Muscle of arm (tissue), 12 donors: Measurements from ENCODE around the gene VSTM2B. TPM values are rescaled to one million over a fixed set of nuclear protein-coding genes. Genes with fewer than 3 reads are reported as not detected.

Experiments
- DNase-seq: peaks from one replicate; pipeline ENCODE4 v3.0.0-alpha.2; 2013
- polyA plus RNA-seq, 12 donors: library from polyadenylated mRNA; unstranded; fragments of 120-200 nt; gene quantifications; one replicate each; pipeline ENCODE4 v1.2.1, GENCODE V29; 2013; ENCODE audit not compliant: insufficient read length in 12 of 12

The VSTM2B gene
- polyA plus RNA-seq, 12 donors, result 0.13 to 0.40 (median 0.16) TPM; not detected in 3

DNA sequence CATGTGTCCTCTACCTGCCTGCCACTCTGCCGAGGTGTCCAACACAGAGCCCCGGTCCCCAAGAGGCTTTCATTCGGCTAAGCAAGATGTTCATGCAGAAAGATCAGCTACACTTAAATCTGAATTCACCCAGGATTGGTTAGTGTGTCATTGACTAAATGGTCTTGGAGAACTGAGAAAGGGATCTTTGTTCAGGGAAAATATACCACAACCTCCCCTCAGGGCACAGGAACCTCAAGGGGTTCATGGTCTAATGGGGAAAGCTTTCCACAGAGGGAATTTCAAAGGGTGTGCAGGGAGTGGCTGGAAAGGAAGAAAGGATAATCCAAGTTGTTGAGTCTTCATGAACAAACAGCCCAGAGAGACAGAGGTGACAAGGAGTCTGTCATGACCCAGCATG is 65.9 kb downstream of the VSTM2B start:
- DNase-seq, result no peak

DNA sequence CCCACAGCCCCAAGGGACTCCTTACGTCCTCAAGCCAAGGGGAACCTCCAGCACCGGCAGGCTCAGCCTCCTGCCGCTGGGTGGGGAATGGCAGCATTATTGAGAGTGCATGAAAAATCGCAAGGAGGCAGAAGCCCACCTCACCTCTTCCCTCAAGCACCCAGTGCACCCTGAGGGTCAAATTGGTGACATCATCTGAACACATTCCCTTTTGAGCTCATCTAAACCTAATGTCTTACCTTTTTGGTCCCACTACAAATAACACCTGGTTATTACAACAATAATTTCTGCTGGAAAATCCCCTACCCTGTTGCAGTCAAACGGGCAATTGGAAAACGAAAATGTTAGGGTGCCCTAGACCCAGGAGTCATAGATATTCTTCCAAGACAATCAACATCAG is 68.1 kb downstream of the VSTM2B start:
- no peak for DNase-seq

DNA sequence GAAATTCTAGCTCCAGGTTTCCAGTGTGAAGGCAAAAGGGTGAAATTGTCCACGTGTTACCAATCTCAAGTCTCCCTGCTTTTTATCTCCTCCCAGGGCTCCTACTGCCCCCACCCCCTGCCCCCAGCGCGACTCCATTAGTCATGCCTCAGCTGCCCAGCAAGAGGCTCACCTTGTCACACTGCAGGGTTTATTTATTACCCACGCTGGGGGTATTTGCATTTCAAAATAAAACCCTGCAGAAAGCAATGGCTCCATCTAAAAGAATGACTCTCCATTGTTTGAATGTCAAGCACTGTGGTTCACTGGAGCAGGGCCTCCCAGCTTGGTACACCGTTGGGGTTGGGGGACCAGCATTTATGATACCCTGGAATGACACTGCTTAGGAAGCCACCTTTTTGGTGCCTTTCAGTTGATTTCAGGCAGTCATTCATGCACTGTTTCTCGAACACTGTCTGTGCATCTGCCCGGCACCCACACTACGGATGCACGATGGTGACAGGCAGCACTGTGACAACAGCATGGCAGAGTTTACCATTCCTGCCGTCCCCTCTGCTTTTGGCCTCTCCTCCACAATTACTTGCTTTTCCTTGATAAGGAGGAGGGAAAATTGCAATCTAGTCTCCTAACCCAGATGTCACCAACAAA is 70.4 kb downstream of the VSTM2B start:
- DNase-seq, result no peak

DNA sequence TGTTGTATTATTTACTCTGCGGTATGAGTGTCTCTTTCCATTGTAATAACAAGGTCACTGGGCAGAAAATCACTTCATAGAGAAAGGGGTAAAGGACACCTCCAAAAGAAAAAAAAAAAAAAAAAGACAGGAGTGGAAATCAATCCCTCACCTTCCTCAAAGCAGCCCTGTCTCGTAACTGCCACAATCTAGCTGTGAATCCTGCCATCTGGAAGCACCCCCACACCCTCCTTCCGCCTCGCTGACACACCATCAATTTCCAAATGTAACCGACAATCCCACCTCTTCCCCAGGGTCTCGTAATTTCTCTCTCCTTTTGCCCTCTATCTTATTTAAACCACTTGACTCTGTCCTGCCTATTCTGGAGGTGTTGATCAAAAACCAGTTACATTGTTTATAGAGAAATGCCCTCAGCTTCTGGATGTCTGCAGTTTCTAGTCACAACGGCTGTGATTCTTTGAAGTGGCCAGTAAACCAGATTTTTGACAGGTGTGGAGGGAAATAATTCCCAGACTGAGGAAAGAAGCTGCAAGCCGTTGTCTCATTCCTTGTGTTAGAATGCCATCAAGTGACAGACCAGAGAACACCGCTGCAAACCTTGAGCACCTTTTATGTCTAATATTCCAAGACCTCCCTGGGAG is 71.2 kb downstream of the VSTM2B start:
- DNase-seq, result no peak

DNA sequence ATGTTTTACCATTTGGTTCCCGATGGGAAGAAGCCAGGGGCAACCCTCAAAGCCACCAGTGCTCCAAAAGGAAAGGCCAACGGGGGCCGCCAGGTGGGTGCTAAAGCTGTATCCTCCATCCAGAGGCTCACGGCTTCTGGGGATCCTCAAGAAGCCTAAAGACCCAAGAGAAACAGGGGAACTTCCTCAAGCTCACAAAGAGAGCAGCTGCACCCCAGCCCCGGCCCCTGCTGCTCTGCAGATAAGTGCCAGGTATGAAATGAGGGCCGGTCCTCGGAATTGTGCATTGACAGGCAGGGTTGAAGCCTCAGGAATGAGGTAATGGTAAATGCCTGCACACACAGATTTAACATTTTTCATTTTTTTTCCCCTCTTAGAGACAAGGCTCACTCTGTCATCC is 72.2 kb downstream of the VSTM2B start:
- no peak for DNase-seq

DNA sequence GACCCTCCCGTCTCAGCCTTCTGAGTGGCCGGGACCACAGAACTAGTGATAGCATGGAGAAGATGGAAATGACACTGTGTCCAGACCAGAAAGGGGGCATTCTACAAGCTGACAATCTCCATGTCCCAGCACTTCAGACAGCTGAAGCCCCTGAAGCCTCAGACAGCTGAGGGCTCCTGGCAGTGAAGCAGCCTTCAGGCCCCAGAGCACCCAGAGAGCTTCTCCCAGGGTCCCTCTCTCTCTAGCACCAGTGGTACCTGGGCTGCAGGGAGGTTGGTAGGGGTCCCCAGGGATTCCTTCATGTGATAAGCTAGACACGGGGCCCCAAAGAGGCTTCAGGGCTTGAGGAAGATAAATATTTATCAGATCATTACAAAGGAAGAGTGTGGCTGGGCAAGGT is 72.7 kb downstream of the VSTM2B start:
- DNase-seq, result no peak

DNA sequence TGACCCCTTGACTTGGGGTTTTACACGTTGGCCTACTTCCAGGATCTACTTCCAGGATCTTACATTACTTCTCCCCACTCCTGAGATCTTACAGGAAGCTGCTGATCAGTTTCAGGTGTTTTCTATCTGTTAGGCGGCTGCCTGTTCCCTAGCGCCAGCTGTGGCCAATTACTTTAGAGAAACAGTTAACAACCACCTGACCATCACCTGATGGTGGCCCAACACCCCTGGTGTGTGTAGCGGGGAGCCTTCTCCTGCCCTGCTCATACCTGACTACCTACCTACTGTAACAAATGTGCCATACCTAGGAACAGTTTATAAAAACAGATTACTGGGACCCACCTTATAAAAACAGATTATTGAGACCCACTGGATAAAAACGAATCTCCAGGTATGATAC is 77.5 kb downstream of the VSTM2B start:
- no peak for DNase-seq

DNA sequence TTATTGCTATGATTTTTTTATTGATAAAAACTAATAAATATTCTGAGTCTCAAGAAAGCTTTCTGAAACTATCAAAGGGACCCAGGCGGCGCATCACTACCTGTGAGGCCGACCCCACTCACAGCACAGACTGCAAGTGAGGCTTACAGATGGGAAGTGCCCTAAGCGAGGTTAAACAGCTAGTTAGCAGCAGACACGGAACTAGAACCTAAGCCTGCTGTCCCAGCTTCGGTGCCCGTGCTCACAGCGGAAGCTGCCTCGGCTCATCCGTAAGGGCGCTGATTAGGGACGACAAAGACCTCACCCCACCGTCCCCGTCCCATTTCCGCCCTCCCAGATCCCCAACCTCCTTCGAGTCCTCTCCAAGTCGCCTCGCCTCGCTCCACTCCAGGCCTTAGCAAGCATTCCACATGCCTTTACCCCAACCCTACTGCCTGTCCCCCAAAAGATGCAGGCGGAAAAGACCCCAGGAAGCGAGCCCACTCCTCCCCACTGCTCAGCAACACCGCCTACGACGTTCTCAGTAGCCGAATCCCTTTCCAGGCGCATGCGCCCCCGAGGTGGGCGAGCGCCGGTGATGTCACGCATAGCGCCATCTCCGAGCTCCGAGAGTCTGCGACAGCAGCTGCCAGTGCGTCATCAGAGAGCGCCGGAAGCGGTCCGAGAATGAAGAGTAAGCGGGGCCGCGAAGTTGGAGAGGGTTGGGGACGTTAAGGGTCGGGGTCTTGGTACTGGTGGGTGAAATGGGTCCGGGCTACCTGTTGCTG is 80.0 kb downstream of the VSTM2B start, which contains the start of gene POP4:
TSS of gene POP4 (plus strand) at position 631 of the 767 bp plus-strand sequence. CDS start at position 667, 36 bp downstream.
- DNase-seq, result peak; percentile 99

DNA sequence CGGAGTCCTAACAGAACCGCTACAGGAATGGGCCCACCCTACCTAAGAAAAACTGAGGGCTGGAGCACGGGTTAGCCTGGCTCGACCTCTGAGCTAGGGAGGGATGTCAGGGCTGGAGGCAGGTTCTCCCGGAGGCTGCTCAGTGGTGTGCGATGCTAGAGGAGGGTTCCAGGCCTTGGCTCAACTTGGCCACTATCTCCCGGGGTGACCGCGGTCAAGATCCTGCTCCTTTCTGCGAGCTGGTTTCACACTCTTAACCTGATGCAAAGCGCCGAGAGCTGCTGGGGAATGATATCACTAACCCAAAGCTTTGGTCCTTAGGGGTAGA is 80.6 kb downstream of the VSTM2B start:
- no peak for DNase-seq

DNA sequence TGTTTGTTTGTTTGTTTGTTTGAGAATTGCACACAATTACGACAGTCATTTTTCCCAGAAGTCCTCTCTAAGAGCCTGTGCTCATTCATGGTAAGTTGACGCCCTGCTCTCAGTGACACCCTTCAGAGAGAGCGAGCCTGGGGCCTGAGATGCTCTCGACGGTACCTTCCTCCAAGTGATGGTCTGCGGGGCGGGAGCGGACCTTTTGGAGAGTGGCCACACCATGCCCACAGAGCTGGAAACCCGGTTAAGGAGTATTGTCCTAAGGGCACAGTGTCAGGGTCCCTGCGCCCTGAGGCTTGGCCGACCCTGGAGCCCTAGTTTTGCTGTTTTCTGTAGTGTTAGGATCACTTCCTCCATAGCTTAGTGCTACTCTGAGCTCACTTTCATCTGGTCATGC is 83.8 kb downstream of the VSTM2B start:
- DNase-seq, result no peak

DNA sequence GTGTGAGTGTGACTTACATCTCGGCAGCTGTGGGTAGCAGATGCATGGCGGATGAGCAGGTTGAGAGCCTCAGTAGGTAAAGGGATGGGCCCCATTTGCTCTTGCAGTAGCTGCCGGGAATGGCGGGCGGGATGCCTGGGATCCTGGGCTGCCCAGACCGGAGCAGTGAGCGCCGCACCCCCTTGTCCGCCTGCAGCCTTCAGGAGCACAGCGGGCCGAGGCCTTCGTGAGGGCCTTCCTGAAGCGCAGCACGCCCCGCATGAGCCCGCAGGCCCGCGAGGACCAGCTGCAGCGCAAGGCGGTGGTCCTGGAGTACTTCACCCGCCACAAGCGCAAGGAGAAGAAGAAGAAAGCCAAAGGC is 84.4 kb downstream of the VSTM2B start:
- DNase-seq, result no peak

DNA sequence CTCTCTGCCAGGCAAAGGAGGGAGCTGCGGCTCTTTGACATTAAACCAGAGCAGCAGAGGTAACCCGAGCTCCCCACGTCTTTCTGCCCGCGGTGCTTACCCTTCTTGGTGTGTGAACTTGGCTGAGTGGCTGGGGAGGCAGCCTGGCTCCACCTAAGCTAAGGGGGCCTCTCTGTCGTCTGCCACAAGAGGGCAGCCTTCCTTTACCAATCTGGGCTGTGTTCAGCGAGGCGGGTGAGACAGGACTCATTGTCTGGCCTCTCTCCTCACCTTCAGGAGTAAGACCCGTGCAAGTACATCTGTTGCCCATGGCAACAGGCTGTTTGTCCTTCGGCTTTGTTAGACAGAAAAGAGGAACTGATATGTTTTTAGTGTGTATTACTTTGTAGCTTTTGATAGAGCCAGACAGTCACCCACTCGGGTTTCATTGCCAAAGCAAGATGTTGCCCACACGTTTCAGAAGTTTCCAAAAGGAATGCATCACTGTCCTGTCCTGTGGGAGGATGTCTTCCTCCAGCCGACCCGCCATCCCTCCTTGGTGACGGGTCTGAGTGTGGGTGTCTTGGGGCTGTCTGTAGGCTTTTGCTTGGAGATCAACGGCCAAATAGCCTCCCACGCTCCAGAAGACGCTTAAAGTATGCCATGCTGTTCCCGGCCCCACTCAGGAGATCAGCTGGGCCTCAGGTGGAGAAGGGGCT is 84.9 kb downstream of the VSTM2B start:
- peak; percentile 79 for DNase-seq

DNA sequence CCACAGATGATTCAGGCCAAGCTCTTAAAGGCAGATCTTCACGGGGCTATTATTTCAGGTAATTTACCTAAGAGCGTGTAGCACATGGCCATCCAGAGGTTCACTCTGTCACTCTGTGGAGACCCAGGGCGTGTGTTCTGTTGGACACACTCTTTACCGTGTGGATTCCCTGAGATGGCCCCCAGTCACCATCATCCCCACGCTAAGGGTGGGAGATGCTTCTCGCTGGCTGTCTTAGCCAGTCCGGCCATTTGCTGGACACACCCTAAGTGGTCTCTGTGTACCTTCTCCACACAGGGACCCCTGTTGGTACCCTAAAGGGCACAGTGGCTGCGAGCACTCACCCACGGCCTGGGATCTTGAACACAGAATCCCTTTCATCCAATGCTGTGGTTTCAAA is 86.3 kb downstream of the VSTM2B start:
- no peak for DNase-seq

DNA sequence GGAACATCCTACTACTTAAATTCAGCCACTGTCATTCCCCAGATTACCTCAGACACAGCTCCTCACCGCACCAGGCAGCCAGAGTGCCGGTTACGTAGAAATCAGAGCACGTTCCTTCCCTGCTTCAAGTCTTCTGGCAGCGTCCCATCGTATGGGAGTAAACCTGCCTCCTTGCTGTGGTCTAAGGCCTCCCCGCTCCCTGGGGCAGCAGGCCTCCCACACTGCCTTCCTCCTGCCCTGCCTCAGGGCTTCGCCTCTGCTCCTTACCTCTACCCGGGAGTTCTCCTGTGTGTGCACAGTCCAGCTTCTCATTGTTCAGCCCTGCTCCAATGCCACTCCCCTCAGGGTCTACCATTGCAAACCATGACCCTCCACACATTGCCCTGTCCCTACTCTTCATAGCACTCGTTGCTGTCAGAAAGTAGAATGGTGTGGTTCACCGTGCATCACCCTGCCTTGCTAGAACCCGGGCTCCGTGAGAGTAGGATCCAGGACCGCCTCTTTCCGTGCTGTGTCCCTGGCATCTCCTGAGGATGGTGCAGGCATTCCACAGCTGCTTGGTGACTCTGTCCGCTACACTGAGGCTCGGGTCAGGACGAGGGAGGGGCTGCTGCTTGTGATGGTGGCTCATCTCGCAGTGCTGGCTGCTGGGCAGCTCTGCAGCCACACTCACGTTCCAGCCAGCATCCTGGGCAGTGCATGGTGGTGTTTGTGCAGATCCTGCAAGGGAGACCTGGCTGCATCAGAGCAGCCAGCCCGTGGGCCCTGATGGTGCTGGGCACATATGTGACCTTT is 87.2 kb downstream of the VSTM2B start:
- no peak for DNase-seq

DNA sequence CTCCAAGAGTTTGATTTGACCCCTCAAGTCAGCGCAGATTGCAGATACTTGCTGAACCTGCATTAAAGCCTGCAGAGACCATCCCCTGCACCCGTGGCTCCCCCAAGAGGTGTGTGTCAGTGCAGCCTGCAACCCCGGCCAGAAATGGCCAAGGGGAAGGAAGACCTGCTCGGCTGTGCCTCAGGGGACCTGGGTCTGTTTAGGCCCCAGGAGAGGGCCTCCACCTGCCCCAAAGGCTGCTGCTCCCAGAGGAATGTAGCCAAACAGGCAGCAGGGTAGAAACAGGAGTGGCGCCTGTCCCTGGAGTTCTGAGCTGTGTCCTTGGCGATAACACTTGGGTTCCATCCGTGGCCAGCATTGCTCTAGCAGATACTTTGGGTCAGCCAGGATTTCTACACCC is 88.3 kb downstream of the VSTM2B start:
- no peak for DNase-seq

Other genes starting within 250 kb of the VSTM2B start
- 10 to 100 TPM in 11 of 12 donors, not detected in 1; 25.1 to 52.3 (median 44.1) TPM for gene POP4, start 80.3 kb downstream of the VSTM2B start, polyA plus RNA-seq
- gene PLEKHF1, start 139.5 kb downstream of the VSTM2B start, polyA plus RNA-seq, result 1 to 10 TPM in 10 of 12 donors, not detected in 2; 2.5 to 5.5 (median 3.5) TPM
- gene C19orf12, start 189.3 kb downstream of the VSTM2B start, polyA plus RNA-seq, result 10 to 100 TPM in 11 of 12 donors, not detected in 1; 18.0 to 40.5 (median 23.7) TPM